HG02870 (cell line): ENCODE measurements around the gene ABCD1.

ENCODE experiments used
- ATAC-seq: cut with Tn5 transposase; IDR thresholded peaks from one replicate; pipeline ENCODE4 v1.9.1; 2021; ENCODE audit warnings: mild to moderate bottlenecking, moderate library complexity; ENCODE audit not compliant: unreplicated experiment

ABCD1 gene

GRCh38 chrX:153750127-153750774, 25.6 kb downstream of the ABCD1 start:
- no peak for ATAC-seq

GRCh38 chrX:153755136-153755535, 30.5 kb downstream of the ABCD1 start:
- ATAC-seq = no peak

GRCh38 chrX:153761863-153762262, 37.2 kb downstream of the ABCD1 start:
- no peak for ATAC-seq

GRCh38 chrX:153762626-153763173, 38.0 kb downstream of the ABCD1 start:
- ATAC-seq = no peak

- no peak for ATAC-seq
These were observed 38.8 kb downstream of the ABCD1 start for GRCh38 chrX:153763298-153763932.

- peak; percentile 68 for ATAC-seq
These were observed 39.5 kb downstream of the ABCD1 start, which contains the start of gene PLXNB3 for GRCh38 chrX:153763989-153764755. Gene PLXNB3 (plus strand): TSS chrX:153764249. CDS start chrX:153765536, 1,287 bp downstream.

GRCh38 chrX:153764786-153765137, 40.1 kb downstream of the ABCD1 start:
- ATAC-seq = no peak

GRCh38 chrX:153765138-153766079, 40.8 kb downstream of the ABCD1 start:
- no peak for ATAC-seq

- no peak for ATAC-seq
These were observed 41.6 kb downstream of the ABCD1 start for GRCh38 chrX:153766098-153766817.

GRCh38 chrX:153766871-153767673, 42.4 kb downstream of the ABCD1 start:
- no peak for ATAC-seq

- no peak for ATAC-seq
These were observed 43.0 kb downstream of the ABCD1 start for GRCh38 chrX:153767674-153768055.

- no peak for ATAC-seq
These were observed 43.9 kb downstream of the ABCD1 start for GRCh38 chrX:153768311-153769157.

GRCh38 chrX:153769158-153769864, 44.7 kb downstream of the ABCD1 start:
- no peak for ATAC-seq

GRCh38 chrX:153769865-153770600, 45.4 kb downstream of the ABCD1 start:
- no peak for ATAC-seq

GRCh38 chrX:153770601-153771414, 46.2 kb downstream of the ABCD1 start:
- ATAC-seq = no peak
